Neuron (in vitro differentiated cells): ENCODE data around the gene MEIS2.

Experiments
- H2AFZ ChIP-seq: one replicate; pipeline ENCODE4 v1.6.1; 2013; ENCODE audit warnings: low read depth, mild to moderate bottlenecking, inconsistent platforms, low read length, moderate library complexity
- H3K27me3 ChIP-seq: one replicate; pipeline ENCODE4 v1.6.1; 2013; ENCODE audit warnings: low read length; ENCODE audit not compliant: insufficient read depth
- H3K36me3 ChIP-seq: one replicate; pipeline ENCODE4 v1.6.1; 2013; ENCODE audit warnings: low read length; ENCODE audit not compliant: insufficient read depth
- H3K4me1 ChIP-seq: one replicate; pipeline ENCODE4 v1.6.1; 2013; ENCODE audit warnings: low read length; ENCODE audit not compliant: insufficient read depth
- H3K4me3 ChIP-seq: 2 replicates; pipeline ENCODE4 v1.5.1; 2013; ENCODE audit warnings: mild to moderate bottlenecking, low read length, moderate library complexity
- H3K9me3 ChIP-seq: one replicate; pipeline ENCODE4 v1.6.1; 2013; ENCODE audit warnings: low read length

The MEIS2 gene

GRCh38 chr15:37090543-37091175 is 9.7 kb downstream of the MEIS2 start:
- no peak overlapping the region for H2AFZ ChIP-seq
- peaks cover 12% of the 10 kb centered on the region for H3K4me1 ChIP-seq
- H3K36me3 ChIP-seq = peaks cover 68% of the 10 kb centered on the region
- H3K4me3 ChIP-seq = no peak overlapping the region
- H3K27me3 ChIP-seq = no peaks in the 10 kb centered on the region
- no peaks in the 10 kb centered on the region for H3K9me3 ChIP-seq

- Histone ChIP-seq H3K4me1 (peaks cover 8% of the 10 kb centered on the region), H3K27me3 (no peaks in the 10 kb centered on the region), H3K36me3 (peaks cover 72% of the 10 kb centered on the region), H3K4me3 (no peak overlapping the region), H3K9me3 (no peaks in the 10 kb centered on the region), H2AFZ (no peak overlapping the region)
These were observed 11.9 kb downstream of the MEIS2 start for GRCh38 chr15:37088436-37088835.

- H3K4me3 ChIP-seq = no peak overlapping the region
- peaks cover 8% of the 10 kb centered on the region for H3K4me1 ChIP-seq
- H3K36me3 ChIP-seq = peaks cover 73% of the 10 kb centered on the region
- no peaks in the 10 kb centered on the region for H3K9me3 ChIP-seq
- no peak overlapping the region for H2AFZ ChIP-seq
- H3K27me3 ChIP-seq = no peaks in the 10 kb centered on the region
These were observed 13.2 kb downstream of the MEIS2 start for GRCh38 chr15:37087131-37087588.

GRCh38 chr15:37086521-37086920 is 13.8 kb downstream of the MEIS2 start:
- H2AFZ ChIP-seq = no peak overlapping the region
- H3K4me1 ChIP-seq = peaks cover 8% of the 10 kb centered on the region
- no peaks in the 10 kb centered on the region for H3K27me3 ChIP-seq
- peaks cover 69% of the 10 kb centered on the region for H3K36me3 ChIP-seq
- H3K4me3 ChIP-seq = no peak overlapping the region
- H3K9me3 ChIP-seq = no peaks in the 10 kb centered on the region

GRCh38 chr15:37086120-37086519 is 14.2 kb downstream of the MEIS2 start:
- Histone ChIP-seq H3K9me3 (no peaks in the 10 kb centered on the region), H3K27me3 (no peaks in the 10 kb centered on the region), H3K4me3 (no peak overlapping the region), H3K4me1 (peaks cover 8% of the 10 kb centered on the region), H2AFZ (no peak overlapping the region), H3K36me3 (peaks cover 65% of the 10 kb centered on the region)

- no peaks in the 10 kb centered on the region for H3K9me3 ChIP-seq
- H3K27me3 ChIP-seq = no peaks in the 10 kb centered on the region
- peaks cover 18% of the 10 kb centered on the region for H3K4me1 ChIP-seq
- peaks cover 64% of the 10 kb centered on the region for H3K36me3 ChIP-seq
- H2AFZ ChIP-seq = no peak overlapping the region
- H3K4me3 ChIP-seq = no peak overlapping the region
These were observed 15.7 kb downstream of the MEIS2 start for GRCh38 chr15:37084602-37085001.

- H3K4me1 ChIP-seq = peaks cover 20% of the 10 kb centered on the region
- H3K9me3 ChIP-seq = no peaks in the 10 kb centered on the region
- no peaks in the 10 kb centered on the region for H3K27me3 ChIP-seq
- H3K36me3 ChIP-seq = peaks cover 56% of the 10 kb centered on the region
- H2AFZ ChIP-seq = no peak overlapping the region
- no peak overlapping the region for H3K4me3 ChIP-seq
These were observed 16.7 kb downstream of the MEIS2 start for GRCh38 chr15:37083610-37084009.

GRCh38 chr15:37081983-37082382 is 18.4 kb downstream of the MEIS2 start:
- Histone ChIP-seq H3K36me3 (peaks cover 48% of the 10 kb centered on the region), H3K4me3 (no peak overlapping the region), H3K9me3 (no peaks in the 10 kb centered on the region), H3K4me1 (peaks cover 12% of the 10 kb centered on the region), H2AFZ (no peak overlapping the region), H3K27me3 (no peaks in the 10 kb centered on the region)

GRCh38 chr15:37080261-37080921 is 20.0 kb downstream of the MEIS2 start:
- Histone ChIP-seq H3K4me1 (peaks cover 12% of the 10 kb centered on the region), H3K9me3 (no peaks in the 10 kb centered on the region), H2AFZ (no peak overlapping the region), H3K36me3 (peaks cover 48% of the 10 kb centered on the region), H3K27me3 (no peaks in the 10 kb centered on the region), H3K4me3 (no peak overlapping the region)

GRCh38 chr15:37079726-37080125 is 20.6 kb downstream of the MEIS2 start:
- no peak overlapping the region for H3K4me3 ChIP-seq
- H3K36me3 ChIP-seq = peaks cover 44% of the 10 kb centered on the region
- H3K27me3 ChIP-seq = no peaks in the 10 kb centered on the region
- H2AFZ ChIP-seq = no peak overlapping the region
- peaks cover 12% of the 10 kb centered on the region for H3K4me1 ChIP-seq
- H3K9me3 ChIP-seq = no peaks in the 10 kb centered on the region

GRCh38 chr15:37078566-37078965 is 21.8 kb downstream of the MEIS2 start:
- Histone ChIP-seq H3K4me1 (peaks cover 12% of the 10 kb centered on the region), H3K4me3 (no peak overlapping the region), H3K9me3 (no peaks in the 10 kb centered on the region), H3K27me3 (no peaks in the 10 kb centered on the region), H2AFZ (no peak overlapping the region), H3K36me3 (peaks cover 40% of the 10 kb centered on the region)

GRCh38 chr15:37077623-37078351 is 22.6 kb downstream of the MEIS2 start:
- H3K4me3 ChIP-seq = no peak overlapping the region
- peaks cover 12% of the 10 kb centered on the region for H3K4me1 ChIP-seq
- H3K9me3 ChIP-seq = no peaks in the 10 kb centered on the region
- peaks cover 35% of the 10 kb centered on the region for H3K36me3 ChIP-seq
- H2AFZ ChIP-seq = no peak overlapping the region
- H3K27me3 ChIP-seq = no peaks in the 10 kb centered on the region

- peaks cover 12% of the 10 kb centered on the region for H3K4me1 ChIP-seq
- no peak overlapping the region for H3K4me3 ChIP-seq
- no peaks in the 10 kb centered on the region for H3K27me3 ChIP-seq
- peaks cover 30% of the 10 kb centered on the region for H3K36me3 ChIP-seq
- no peaks in the 10 kb centered on the region for H3K9me3 ChIP-seq
- no peak overlapping the region for H2AFZ ChIP-seq
These were observed 23.8 kb downstream of the MEIS2 start for GRCh38 chr15:37076543-37076942.
